Mammary epithelial cell (primary cell): Measurements from ENCODE around the gene CYP3A5.

ENCODE experiments used
- EZH2 ChIP-seq: IDR thresholded peaks from 2 replicates; pipeline ENCODE4 v1.6.1; 2012; ENCODE audit warnings: low read length, inconsistent platforms, borderline replicate concordance
- TF ChIP-seq, protein P1 (sequence below), 2 donors: IDR thresholded peaks in 1 of 2; conservative IDR thresholded peaks in 1 of 2; 2 replicates each; pipeline ENCODE4 v1.5.1; 2011 to 2012; ENCODE audit warnings: inconsistent platforms in 2 of 2, low read length in 2 of 2, mild to moderate bottlenecking in 2 of 2, control low read depth in 1 of 2, low read depth in 1 of 2; ENCODE audit not compliant: insufficient read depth in 1 of 2; ENCODE audit errors: extremely low read depth in 1 of 2

DNA sequence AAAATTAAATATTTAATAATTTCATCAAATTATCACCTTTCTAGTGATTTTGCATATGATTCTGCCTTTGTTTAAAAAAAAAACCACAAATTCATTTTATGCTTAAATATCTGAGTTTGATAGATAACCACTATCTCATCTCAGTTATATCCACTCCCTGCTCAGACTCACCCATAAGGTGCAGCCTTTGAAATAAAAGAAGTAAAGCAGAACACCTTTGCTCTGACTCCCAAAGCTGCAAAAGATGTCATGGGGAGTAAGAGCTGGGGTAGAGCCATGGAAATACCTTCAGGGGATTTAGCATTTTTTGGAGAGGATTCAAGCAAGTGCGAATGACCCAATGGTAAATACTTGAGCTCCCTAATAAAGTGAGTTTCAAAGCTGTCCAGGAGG, 15.1 kb upstream of the CYP3A5 start:
- no peak for TF ChIP-seq EZH2
- TF ChIP-seq, protein P1, sequence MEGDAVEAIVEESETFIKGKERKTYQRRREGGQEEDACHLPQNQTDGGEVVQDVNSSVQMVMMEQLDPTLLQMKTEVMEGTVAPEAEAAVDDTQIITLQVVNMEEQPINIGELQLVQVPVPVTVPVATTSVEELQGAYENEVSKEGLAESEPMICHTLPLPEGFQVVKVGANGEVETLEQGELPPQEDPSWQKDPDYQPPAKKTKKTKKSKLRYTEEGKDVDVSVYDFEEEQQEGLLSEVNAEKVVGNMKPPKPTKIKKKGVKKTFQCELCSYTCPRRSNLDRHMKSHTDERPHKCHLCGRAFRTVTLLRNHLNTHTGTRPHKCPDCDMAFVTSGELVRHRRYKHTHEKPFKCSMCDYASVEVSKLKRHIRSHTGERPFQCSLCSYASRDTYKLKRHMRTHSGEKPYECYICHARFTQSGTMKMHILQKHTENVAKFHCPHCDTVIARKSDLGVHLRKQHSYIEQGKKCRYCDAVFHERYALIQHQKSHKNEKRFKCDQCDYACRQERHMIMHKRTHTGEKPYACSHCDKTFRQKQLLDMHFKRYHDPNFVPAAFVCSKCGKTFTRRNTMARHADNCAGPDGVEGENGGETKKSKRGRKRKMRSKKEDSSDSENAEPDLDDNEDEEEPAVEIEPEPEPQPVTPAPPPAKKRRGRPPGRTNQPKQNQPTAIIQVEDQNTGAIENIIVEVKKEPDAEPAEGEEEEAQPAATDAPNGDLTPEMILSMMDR (conservative IDR thresholded peaks at IDR 0.05 in 1 of 2, IDR thresholded peaks at IDR 0.05 in 1 of 2; ENCODE audit: extremely low read depth in 1 of 2, insufficient read depth in 1 of 2, low read depth in 1 of 2, low read length in 2 of 2): no peak
